Measurements from ENCODE around the gene PSMB3. TPM values are rescaled to one million over a fixed set of nuclear protein-coding genes. Genes with fewer than 3 reads are reported as not detected.

The PSMB3 gene
- total and polyA plus RNA-seq, 9 of the 15 experiments (the other 6 are each of a cell fraction or from before 2014, with no cell fraction given) = 460 to 2,775 (median 574) TPM

- no peak for TF ChIP-seq ELK1 (CRISPR knock-in tag; IDR thresholded peaks at IDR 0.05)
- no peak for TF ChIP-seq COPS2 (conservative IDR thresholded peaks at IDR 0.05)
- no peak for TF ChIP-seq NR2C2 (CRISPR knock-in tag; IDR thresholded peaks at IDR 0.05)
- TF ChIP-seq NR2C2 (tag; IDR thresholded peaks at IDR 0.05) = no peak
- TF ChIP-seq ELK3 (CRISPR knock-in tag; IDR thresholded peaks at IDR 0.05) = no peak
These were observed 20.7 kb downstream of the PSMB3 start (continued) for GRCh38 chr17:38773258-38773657.

GRCh38 chr17:38777641-38778250 is 25.2 kb downstream of the PSMB3 start:
- FAIRE-seq (no peak), ATAC-seq (no peak), DNase-seq (ENCODE audit: extremely low read depth in 1 of 4, low spot score in 3 of 4) (no peak)
- no peak overlapping the region for H2AFZ ChIP-seq (ENCODE audit: low read depth, low read length)
- no peaks in the 10 kb centered on the region for H3K27me3 ChIP-seq (ENCODE audit: control insufficient read depth in 2 of 2, insufficient read depth in 2 of 2, low read length in 2 of 2)
- intact Hi-C loops (cut with micrococcal nuclease) (no loop called here), in situ Hi-C loops (cut with MboI) (no loop called here)
- H3K4me3 ChIP-seq = no peak overlapping the region
- ChIA-PET POLR2A (interaction anchor here (1.5 kb wide), 2 partner anchors 20 to 76 kb away, joined by 3 to 4 read pairs; partner anchors contain the start of gene RPL23), CTCF (ENCODE audit: low intra/inter-chr PET ratio) (no interaction called here)
- H3K9me3 ChIP-seq (replicated peaks; ENCODE audit: control insufficient read depth, insufficient read depth, low read depth, low read length) = no peaks in the 10 kb centered on the region
- H3K9me1 ChIP-seq (ENCODE audit: control insufficient read depth, insufficient read depth, low read length) = no peaks in the 10 kb centered on the region
- H3K4me2 ChIP-seq (ENCODE audit: insufficient read depth, low read length) = no peak overlapping the region
- 83% methylated on average over 7 of the region's 7 CpGs for WGBS (ENCODE audit: insufficient coverage, low coverage, missing lambda C conversion rate)
- no TSS peak for BruUV-seq (replicated peaks)
- no peak overlapping the region for H3K27ac ChIP-seq (ENCODE audit: extremely low read depth, low read depth, low read length)
- no peaks in the 10 kb centered on the region for H3K79me2 ChIP-seq (ENCODE audit: control insufficient read depth, insufficient read depth, low read length)
- H3K36me3 ChIP-seq (ENCODE audit: control insufficient read depth, insufficient read depth, low read length) = peaks cover 84% of the 10 kb centered on the region; the same call in 2 of the 3 replicates
- no peaks in the 10 kb centered on the region for H4K20me1 ChIP-seq (replicated peaks; ENCODE audit: control insufficient read depth, insufficient read depth, low read length)
- H3K9ac ChIP-seq (ENCODE audit: insufficient read depth in 1 of 2, low read depth in 2 of 2, low read length in 2 of 2) = no peak overlapping the region; a peak in 1 of 4 replicates
- no peaks in the 10 kb centered on the region for H3K4me1 ChIP-seq (replicated peaks in 1 of 2; ENCODE audit: control insufficient read depth in 2 of 2, insufficient read depth in 2 of 2, low read length in 2 of 2)
- no peak for TF ChIP-seq ARID3B (CRISPR knock-in tag; IDR thresholded peaks at IDR 0.05; ENCODE audit: borderline replicate concordance)
- no peak for TF ChIP-seq NFE2L1 (tag; IDR thresholded peaks at IDR 0.05; ENCODE audit: borderline replicate concordance, low read depth)
- TF ChIP-seq ETS1 (conservative IDR thresholded peaks at IDR 0.05; ENCODE audit: control insufficient read depth, low read depth, low read length) = no peak
- TF ChIP-seq CREB5 (CRISPR knock-in tag; IDR thresholded peaks at IDR 0.05) = no peak
- no peak for TF ChIP-seq ARHGAP35 (IDR thresholded peaks at IDR 0.05; ENCODE audit: partially characterized antibody)

Data from K562 (cell line).